SK-N-SH (cell line): ENCODE measurements around the gene IBSP. TPM values are rescaled to one million over a fixed set of nuclear protein-coding genes. Genes with fewer than 3 reads are reported as not detected.

Experiments used
- CTCF ChIA-PET: fragments of 300-600, 350-600 bp; formaldehyde crosslinking; extraction: SDS; loops from one replicate; lab custom pipeline; 2021; lab: Yijun Ruan, JAX
- POLR2A ChIA-PET: fragments of 350-600 bp; sonication (Branson Sonifier 250); formaldehyde crosslinking; extraction: SDS; loops from one replicate; lab custom pipeline; 2020; ENCODE audit warnings: antibody characterized with exemption, inconsistent platforms; lab: Yijun Ruan, JAX
- DNase-seq: peaks from one replicate; pipeline ENCODE4 v3.0.0; 2012
- H2AFZ ChIP-seq: fragments of 200-600 bp; sonication (generic); 2 replicates; pipeline ENCODE4 v1.8.1; 2016; ENCODE audit warnings: antibody characterized with exemption, mild to moderate bottlenecking, low read depth
- H3F3A ChIP-seq: fragments of 200-600 bp; sonication (generic); replicated peaks from 2 replicates; pipeline ENCODE3; 2016; ENCODE audit warnings: antibody characterized with exemption, mild to moderate bottlenecking; ENCODE audit not compliant: insufficient read depth
- H3K27ac ChIP-seq, 2 experiments: fragments of 200-500 bp in 1 of 2; fragments of 200-600 bp in 1 of 2; sonication (Bioruptor generic) in 1 of 2; sonication (generic), shearing (Covaris generic) in 1 of 2; 2 replicates each; pipeline versions ENCODE4 v1.5.1 to v1.6.1; 2014 to 2016; ENCODE audit warnings: low read depth in 2 of 2, inconsistent platforms in 1 of 2, low read length in 1 of 2, mild to moderate bottlenecking in 1 of 2, mixed read lengths in 1 of 2
- H3K27me3 ChIP-seq: fragments of 200-600 bp; sonication (generic), shearing (Covaris generic); 2 replicates; pipeline ENCODE4 v1.6.1; 2016; ENCODE audit warnings: mixed run types; ENCODE audit not compliant: insufficient read depth
- H3K36me3 ChIP-seq, 2 experiments: fragments of 200-500 bp in 1 of 2; fragments of 200-600 bp in 1 of 2; sonication (Bioruptor generic) in 1 of 2; sonication (generic) in 1 of 2; replicated peaks in 1 of 2; 2 replicates each; pipeline versions ENCODE3 to v1.5.1; 2014 to 2016; ENCODE audit warnings: low read length in 1 of 2, mild to moderate bottlenecking in 1 of 2; ENCODE audit not compliant: insufficient read depth in 2 of 2, control insufficient read depth in 1 of 2
- H3K4me1 ChIP-seq, 2 experiments: fragments of 200-500 bp in 1 of 2; fragments of 200-600 bp in 1 of 2; sonication (Bioruptor generic) in 1 of 2; sonication (generic), shearing (Covaris generic) in 1 of 2; 2 replicates each; pipeline versions ENCODE4 v1.5.1 to v1.6.1; 2014 to 2016; ENCODE audit warnings: low read depth in 1 of 2, low read length in 1 of 2, mixed run types in 1 of 2; ENCODE audit not compliant: insufficient read depth in 2 of 2, control insufficient read depth in 1 of 2
- H3K4me2 ChIP-seq: fragments of 200-600 bp; sonication (generic), shearing (Covaris generic); 2 replicates; pipeline ENCODE4 v1.6.1; 2017; ENCODE audit warnings: mixed run types
- H3K4me3 ChIP-seq, 2 experiments: fragments of 200-500 bp in 1 of 2; fragments of 200-600 bp in 1 of 2; sonication (Bioruptor generic) in 1 of 2; sonication (generic), shearing (Covaris generic) in 1 of 2; 2 replicates each; pipeline versions ENCODE4 v1.5.1 to v1.8.1; 2014 to 2016; ENCODE audit warnings: low read depth in 2 of 2, inconsistent platforms in 1 of 2, low read length in 1 of 2, mild to moderate bottlenecking in 1 of 2, mixed read lengths in 1 of 2, moderate library complexity in 1 of 2
- H3K79me2 ChIP-seq: fragments of 200-600 bp; sonication (generic); 2 replicates; pipeline ENCODE4 v1.8.1; 2017; ENCODE audit warnings: mild to moderate bottlenecking; ENCODE audit not compliant: insufficient read depth
- H3K9ac ChIP-seq: fragments of 200-600 bp; sonication (generic); 2 replicates; pipeline ENCODE4 v1.6.1; 2017; ENCODE audit warnings: mixed run types
- H3K9me2 ChIP-seq: fragments of 200-600 bp; sonication (generic); 2 replicates; pipeline ENCODE4 v1.6.1; 2017; ENCODE audit warnings: mixed run types
- H3K9me3 ChIP-seq: fragments of 200-600 bp; sonication (generic); 2 replicates; pipeline ENCODE4 v1.6.1; 2017; ENCODE audit warnings: mixed run types, mild to moderate bottlenecking, moderate library complexity
- H4K20me1 ChIP-seq: fragments of 200-600 bp; sonication (generic); 2 replicates; pipeline ENCODE4 v1.6.1; 2017; ENCODE audit warnings: mild to moderate bottlenecking, mixed run types; ENCODE audit not compliant: insufficient read depth
- CHD2 ChIP-seq: fragments of 150-350 bp; IDR thresholded peaks from 2 replicates; pipeline ENCODE4 v1.6.1; 2018; ENCODE audit warnings: low read length; ENCODE audit not compliant: partially characterized antibody
- ELF1 ChIP-seq: IDR thresholded peaks from 2 replicates; pipeline ENCODE4 v1.4.0; 2012
- EZH2phosphoT487 ChIP-seq: fragments of 200-600 bp; sonication (generic); IDR thresholded peaks from 2 replicates; pipeline ENCODE4 v1.6.1; 2017; ENCODE audit warnings: low read depth, mixed run types, mild to moderate bottlenecking, antibody characterized with exemption, moderate library complexity, borderline replicate concordance
- FOSL2 ChIP-seq: IDR thresholded peaks from 2 replicates; pipeline ENCODE4 v1.4.0; 2012; ENCODE audit warnings: low read depth, mild to moderate bottlenecking, moderate library complexity, borderline replicate concordance
- FOXJ3 ChIP-seq: sonication (generic); formaldehyde crosslinking; IDR thresholded peaks from 2 replicates; pipeline ENCODE4 v1.5.1; 2020; ENCODE audit warnings: mild to moderate bottlenecking, missing genetic modification reagents
- GABPA ChIP-seq: IDR thresholded peaks from 2 replicates; pipeline ENCODE4 v1.4.0; 2012; ENCODE audit warnings: low read depth, mild to moderate bottlenecking
- JUND ChIP-seq: IDR thresholded peaks from 2 replicates; pipeline ENCODE4 v1.4.0; 2012
- MEF2A ChIP-seq: IDR thresholded peaks from 2 replicates; pipeline ENCODE4 v1.4.0; 2012; ENCODE audit warnings: low read depth, borderline replicate concordance
- MXI1 ChIP-seq: IDR thresholded peaks from 2 replicates; pipeline ENCODE4 v1.6.1; 2012; ENCODE audit warnings: mild to moderate bottlenecking, low read depth, low read length, improper control_type of control experiment
- NRF1 ChIP-seq: IDR thresholded peaks from 2 replicates; pipeline ENCODE4 v1.6.1; 2012; ENCODE audit warnings: low read depth, mild to moderate bottlenecking, low read length
- POLR2AphosphoS5 ChIP-seq: IDR thresholded peaks from 2 replicates; pipeline ENCODE4 v1.6.1; 2012; ENCODE audit warnings: low read depth, low read length
- RFX5 ChIP-seq: IDR thresholded peaks from 2 replicates; pipeline ENCODE4 v1.6.1; 2012; ENCODE audit warnings: mild to moderate bottlenecking, improper control_type of control experiment, low read length
- TAF1 ChIP-seq: IDR thresholded peaks from 2 replicates; pipeline ENCODE4 v1.6.1; 2012; ENCODE audit warnings: low read depth, mild to moderate bottlenecking, low read length, moderate library complexity, borderline replicate concordance
- TCF12 ChIP-seq: IDR thresholded peaks from 2 replicates; pipeline ENCODE4 v1.4.0; 2012
- WGBS: methylation state at CpG from one replicate; pipeline ENCODE4 v1.1.6; 2017; ENCODE audit warnings: low lambda C conversion rate; 5-methylcytosine and 5-hydroxymethylcytosine counted together
- polyA plus RNA-seq, 3 experiments: library from polyadenylated mRNA; depleted of rRNA; stranded (reverse); fragments of >200 nt; gene quantifications; 2 replicates each; pipeline ENCODE4 v1.2.3, GENCODE V29; 2012
- TF ChIP-seq, protein P1 (sequence below): IDR thresholded peaks from 2 replicates; pipeline ENCODE4 v1.6.1; 2012; ENCODE audit warnings: mild to moderate bottlenecking, low read depth, low read length, moderate library complexity
- TF ChIP-seq, protein P2 (sequence below): fragments of 150-350 bp; IDR thresholded peaks from 2 replicates; pipeline ENCODE4 v1.6.1; 2016; ENCODE audit warnings: mild to moderate bottlenecking, low read depth, low read length
- TF ChIP-seq, protein P3 (sequence below): IDR thresholded peaks from 2 replicates; pipeline ENCODE4 v1.4.0; 2012; ENCODE audit warnings: low read depth
- TF ChIP-seq, protein P4 (sequence below): fragments of 150-350 bp; IDR thresholded peaks from 2 replicates; pipeline ENCODE4 v1.6.1; 2017; ENCODE audit warnings: antibody characterized with exemption, low read length, low read depth, borderline replicate concordance

IBSP gene
- polyA plus RNA-seq, 1 of the 3 experiments (the other 2 are of a cell fraction) = not detected

DNA sequence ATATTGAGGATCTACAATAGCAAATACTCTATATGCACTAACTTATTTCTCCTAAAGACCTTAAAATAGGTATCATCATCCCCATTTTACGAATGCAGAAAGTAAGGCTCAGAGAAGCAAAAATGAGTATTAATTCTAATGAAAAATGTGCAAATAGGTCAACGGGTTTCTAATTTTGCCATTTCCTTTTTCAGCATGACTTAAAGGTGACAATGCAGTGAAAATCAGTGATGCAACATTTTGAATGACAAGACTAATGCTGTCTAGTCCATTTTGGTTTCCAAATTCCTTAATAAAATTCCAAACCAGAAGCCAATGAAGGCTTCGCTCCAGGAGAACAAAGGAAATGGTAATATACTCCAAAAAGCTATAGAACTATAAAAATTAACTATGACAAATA is 37.0 kb upstream of the IBSP start:
- TF ChIP-seq FOSL2 (no peak), CHD2 (no peak), JUND (no peak)
- TF ChIP-seq, protein P1, sequence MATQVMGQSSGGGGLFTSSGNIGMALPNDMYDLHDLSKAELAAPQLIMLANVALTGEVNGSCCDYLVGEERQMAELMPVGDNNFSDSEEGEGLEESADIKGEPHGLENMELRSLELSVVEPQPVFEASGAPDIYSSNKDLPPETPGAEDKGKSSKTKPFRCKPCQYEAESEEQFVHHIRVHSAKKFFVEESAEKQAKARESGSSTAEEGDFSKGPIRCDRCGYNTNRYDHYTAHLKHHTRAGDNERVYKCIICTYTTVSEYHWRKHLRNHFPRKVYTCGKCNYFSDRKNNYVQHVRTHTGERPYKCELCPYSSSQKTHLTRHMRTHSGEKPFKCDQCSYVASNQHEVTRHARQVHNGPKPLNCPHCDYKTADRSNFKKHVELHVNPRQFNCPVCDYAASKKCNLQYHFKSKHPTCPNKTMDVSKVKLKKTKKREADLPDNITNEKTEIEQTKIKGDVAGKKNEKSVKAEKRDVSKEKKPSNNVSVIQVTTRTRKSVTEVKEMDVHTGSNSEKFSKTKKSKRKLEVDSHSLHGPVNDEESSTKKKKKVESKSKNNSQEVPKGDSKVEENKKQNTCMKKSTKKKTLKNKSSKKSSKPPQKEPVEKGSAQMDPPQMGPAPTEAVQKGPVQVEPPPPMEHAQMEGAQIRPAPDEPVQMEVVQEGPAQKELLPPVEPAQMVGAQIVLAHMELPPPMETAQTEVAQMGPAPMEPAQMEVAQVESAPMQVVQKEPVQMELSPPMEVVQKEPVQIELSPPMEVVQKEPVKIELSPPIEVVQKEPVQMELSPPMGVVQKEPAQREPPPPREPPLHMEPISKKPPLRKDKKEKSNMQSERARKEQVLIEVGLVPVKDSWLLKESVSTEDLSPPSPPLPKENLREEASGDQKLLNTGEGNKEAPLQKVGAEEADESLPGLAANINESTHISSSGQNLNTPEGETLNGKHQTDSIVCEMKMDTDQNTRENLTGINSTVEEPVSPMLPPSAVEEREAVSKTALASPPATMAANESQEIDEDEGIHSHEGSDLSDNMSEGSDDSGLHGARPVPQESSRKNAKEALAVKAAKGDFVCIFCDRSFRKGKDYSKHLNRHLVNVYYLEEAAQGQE = no peak
- WGBS = 43% methylated on average over 3 of the region's 3 CpGs
- H3K4me2 ChIP-seq = no peak overlapping the region
- H3K9ac ChIP-seq = no peak overlapping the region
- ChIA-PET POLR2A (no interaction called here), CTCF (no interaction called here)
- H3K4me1 ChIP-seq = no peaks in the 10 kb centered on the region
- no peak overlapping the region for H3K27ac ChIP-seq
- H3K4me3 ChIP-seq = no peak overlapping the region
- H3K79me2 ChIP-seq = no peaks in the 10 kb centered on the region
- no peak for DNase-seq
- no peaks in the 10 kb centered on the region for H3K27me3 ChIP-seq
- H3K36me3 ChIP-seq = no peaks in the 10 kb centered on the region
- no peaks in the 10 kb centered on the region for H3F3A ChIP-seq
- no peaks in the 10 kb centered on the region for H3K9me2 ChIP-seq
- H4K20me1 ChIP-seq = no peaks in the 10 kb centered on the region
- H2AFZ ChIP-seq = no peak overlapping the region
- no peaks in the 10 kb centered on the region for H3K9me3 ChIP-seq

DNA sequence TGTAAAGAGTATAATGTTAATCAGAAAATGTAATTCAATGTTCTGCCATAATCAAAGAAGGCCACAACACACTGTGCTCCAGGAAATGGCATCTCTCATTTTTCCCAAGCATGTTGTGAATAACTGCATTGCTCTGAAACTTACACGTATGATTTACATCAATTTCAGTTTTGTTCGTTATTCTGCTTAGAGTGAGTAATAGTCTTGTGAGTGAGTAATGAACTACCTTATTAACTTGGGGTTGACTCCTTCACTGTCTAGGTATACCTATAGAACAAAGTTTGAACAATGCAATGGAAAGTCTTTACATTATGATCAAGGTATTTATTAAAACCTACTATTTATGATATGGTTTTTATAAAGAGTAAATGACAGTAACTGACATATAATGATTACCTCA is 17.8 kb upstream of the IBSP start:
- H3K4me1 ChIP-seq = no peaks in the 10 kb centered on the region
- no peaks in the 10 kb centered on the region for H3F3A ChIP-seq
- no peaks in the 10 kb centered on the region for H3K36me3 ChIP-seq
- no peak overlapping the region for H2AFZ ChIP-seq
- no peak overlapping the region for H3K9ac ChIP-seq
- no peak overlapping the region for H3K27ac ChIP-seq
- no peaks in the 10 kb centered on the region for H3K9me3 ChIP-seq
- no peaks in the 10 kb centered on the region for H3K79me2 ChIP-seq
- CTCF ChIA-PET = no interaction called here
- H4K20me1 ChIP-seq = no peaks in the 10 kb centered on the region
- no peaks in the 10 kb centered on the region for H3K27me3 ChIP-seq
- WGBS = 41% methylated on average over 2 of the region's 2 CpGs
- no peaks in the 10 kb centered on the region for H3K9me2 ChIP-seq
- POLR2A ChIA-PET = no interaction called here
- no peak for TF ChIP-seq RFX5
- no peak for TF ChIP-seq TAF1
- TF ChIP-seq POLR2AphosphoS5 = no peak
- TF ChIP-seq GABPA = no peak
- no peak for TF ChIP-seq TCF12
- TF ChIP-seq EZH2phosphoT487 = no peak
- no peak for TF ChIP-seq NRF1
- TF ChIP-seq, protein P2, sequence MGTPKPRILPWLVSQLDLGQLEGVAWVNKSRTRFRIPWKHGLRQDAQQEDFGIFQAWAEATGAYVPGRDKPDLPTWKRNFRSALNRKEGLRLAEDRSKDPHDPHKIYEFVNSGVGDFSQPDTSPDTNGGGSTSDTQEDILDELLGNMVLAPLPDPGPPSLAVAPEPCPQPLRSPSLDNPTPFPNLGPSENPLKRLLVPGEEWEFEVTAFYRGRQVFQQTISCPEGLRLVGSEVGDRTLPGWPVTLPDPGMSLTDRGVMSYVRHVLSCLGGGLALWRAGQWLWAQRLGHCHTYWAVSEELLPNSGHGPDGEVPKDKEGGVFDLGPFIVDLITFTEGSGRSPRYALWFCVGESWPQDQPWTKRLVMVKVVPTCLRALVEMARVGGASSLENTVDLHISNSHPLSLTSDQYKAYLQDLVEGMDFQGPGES = no peak
- TF ChIP-seq, protein P1 = no peak
- TF ChIP-seq FOXJ3 (CRISPR knock-in tag) = no peak
- no peak for TF ChIP-seq MXI1
- no peak for TF ChIP-seq ELF1
- TF ChIP-seq MEF2A = no peak
- TF ChIP-seq, protein P3, sequence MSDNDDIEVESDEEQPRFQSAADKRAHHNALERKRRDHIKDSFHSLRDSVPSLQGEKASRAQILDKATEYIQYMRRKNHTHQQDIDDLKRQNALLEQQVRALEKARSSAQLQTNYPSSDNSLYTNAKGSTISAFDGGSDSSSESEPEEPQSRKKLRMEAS = no peak
- TF ChIP-seq, protein P4, sequence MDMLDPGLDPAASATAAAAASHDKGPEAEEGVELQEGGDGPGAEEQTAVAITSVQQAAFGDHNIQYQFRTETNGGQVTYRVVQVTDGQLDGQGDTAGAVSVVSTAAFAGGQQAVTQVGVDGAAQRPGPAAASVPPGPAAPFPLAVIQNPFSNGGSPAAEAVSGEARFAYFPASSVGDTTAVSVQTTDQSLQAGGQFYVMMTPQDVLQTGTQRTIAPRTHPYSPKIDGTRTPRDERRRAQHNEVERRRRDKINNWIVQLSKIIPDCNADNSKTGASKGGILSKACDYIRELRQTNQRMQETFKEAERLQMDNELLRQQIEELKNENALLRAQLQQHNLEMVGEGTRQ = no peak
- DNase-seq = no peak
- no peak overlapping the region for H3K4me2 ChIP-seq
- H3K4me3 ChIP-seq = no peak overlapping the region
